GM21360 (cell line): Measurements from ENCODE around the gene CST7.
"Not testable (repeated sequence)": the region's sequence is repeated elsewhere in the genome, so short reads cannot be mapped to it uniquely, and the experiment has no call there.

Experiments used
- ATAC-seq: cut with Tn5 transposase; IDR thresholded peaks from one replicate; pipeline ENCODE4 v1.9.1; 2021; ENCODE audit warnings: mild to moderate bottlenecking, moderate library complexity; ENCODE audit not compliant: unreplicated experiment

CST7 gene

DNA sequence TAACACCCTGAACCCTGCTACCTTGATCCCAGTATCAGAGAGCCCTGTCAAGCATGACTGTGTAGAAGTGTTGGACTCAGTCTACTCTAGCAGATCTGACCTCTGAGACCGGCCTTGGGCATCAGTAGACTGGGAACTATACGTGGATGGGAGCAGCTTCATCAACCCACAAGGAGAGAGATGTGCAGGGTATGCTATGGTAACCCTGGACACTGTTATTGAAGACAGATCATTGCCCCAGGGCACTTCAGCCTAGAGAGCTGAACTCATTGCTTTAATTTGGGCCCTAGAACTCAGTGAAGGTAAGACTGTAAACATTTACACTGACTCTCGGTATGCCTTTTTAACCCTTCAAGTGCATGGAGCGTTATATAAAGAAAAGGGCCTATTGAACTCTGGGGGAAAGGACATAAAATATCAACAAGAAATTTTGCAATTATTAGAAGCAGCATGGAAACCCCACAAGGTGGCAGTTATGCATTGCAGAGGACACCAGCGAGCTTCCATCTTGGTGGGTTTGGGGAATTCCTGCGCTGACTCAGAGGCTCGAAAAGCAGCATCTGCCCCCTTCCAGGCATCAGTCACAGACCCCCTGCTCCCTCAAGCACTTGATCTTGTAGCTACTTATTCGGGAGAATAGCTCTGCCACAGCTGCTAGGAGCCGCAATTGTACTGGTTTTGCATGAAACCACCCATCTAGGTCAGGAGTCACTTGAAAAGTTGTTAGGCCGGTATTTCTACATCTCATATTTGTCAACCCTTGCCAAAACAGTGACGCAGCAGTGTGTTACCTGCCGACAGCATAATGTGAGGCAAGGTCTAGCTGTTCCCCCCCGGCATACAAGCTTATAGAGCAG is 19.0 kb upstream of the CST7 start:
- not testable (repeated sequence) for ATAC-seq

DNA sequence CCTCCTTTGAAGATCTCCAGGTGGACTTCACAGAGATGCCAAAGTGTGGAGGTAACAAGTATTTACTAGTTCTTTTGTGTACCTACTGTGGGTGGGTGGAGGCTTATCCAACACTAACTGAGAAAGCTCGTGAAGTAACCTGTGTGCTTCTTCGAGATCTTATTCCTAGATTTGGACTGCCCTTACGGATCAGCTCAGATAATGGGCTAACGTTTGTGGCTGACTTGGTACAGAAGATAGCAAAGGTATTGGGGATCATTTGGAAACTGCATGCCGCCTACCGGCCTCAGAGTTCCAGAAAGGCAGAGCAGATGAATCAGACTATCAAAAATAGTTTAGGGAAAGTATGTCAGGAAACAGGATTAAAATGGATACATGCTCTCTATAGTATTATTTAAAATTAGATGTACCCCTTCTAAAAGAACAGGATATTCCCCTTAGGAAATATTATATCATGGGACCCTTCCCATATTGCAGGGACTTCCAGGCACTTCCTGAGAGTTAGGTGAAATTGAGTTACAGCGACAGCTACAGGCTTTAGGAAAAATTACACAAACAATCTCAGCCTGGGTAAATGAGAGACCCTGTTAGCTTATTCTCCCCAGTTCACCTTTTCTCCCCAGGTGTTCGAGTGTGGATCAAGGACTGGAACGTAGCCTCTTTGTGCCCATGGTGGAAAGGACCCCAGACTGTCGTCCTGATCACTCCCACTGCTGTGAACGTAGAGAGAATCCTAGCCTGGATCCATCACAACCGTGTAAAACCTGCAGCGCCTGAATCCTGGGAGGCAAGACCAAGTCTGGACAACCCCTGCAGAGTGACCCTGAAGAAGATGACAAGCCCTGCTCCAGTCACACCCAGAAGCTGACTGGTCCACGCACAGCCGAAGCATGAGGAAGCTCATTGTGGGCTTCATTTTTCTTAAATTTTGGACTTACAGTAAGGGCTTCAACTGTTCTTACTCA is 18.1 kb upstream of the CST7 start:
- ATAC-seq = not testable (repeated sequence)

DNA sequence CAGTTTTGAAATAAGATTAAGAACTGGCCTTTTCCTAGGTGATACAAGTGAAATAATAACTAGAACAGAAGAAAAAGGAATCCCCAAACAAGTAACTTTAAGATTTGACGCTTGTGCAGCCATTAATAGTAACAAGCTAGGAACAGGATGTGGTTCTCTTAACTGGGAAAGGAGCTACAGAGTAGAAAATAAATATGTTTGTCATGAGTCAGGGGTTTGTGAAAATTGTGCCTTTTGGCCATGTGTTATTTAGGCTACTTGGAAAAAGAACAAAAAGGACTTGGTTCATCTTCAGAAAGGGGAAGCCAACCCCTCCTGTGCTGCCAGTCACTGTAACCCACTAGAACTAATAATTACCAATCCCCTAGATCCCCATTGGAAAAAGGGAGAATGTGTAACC is 17.2 kb upstream of the CST7 start:
- ATAC-seq = not testable (repeated sequence)

DNA sequence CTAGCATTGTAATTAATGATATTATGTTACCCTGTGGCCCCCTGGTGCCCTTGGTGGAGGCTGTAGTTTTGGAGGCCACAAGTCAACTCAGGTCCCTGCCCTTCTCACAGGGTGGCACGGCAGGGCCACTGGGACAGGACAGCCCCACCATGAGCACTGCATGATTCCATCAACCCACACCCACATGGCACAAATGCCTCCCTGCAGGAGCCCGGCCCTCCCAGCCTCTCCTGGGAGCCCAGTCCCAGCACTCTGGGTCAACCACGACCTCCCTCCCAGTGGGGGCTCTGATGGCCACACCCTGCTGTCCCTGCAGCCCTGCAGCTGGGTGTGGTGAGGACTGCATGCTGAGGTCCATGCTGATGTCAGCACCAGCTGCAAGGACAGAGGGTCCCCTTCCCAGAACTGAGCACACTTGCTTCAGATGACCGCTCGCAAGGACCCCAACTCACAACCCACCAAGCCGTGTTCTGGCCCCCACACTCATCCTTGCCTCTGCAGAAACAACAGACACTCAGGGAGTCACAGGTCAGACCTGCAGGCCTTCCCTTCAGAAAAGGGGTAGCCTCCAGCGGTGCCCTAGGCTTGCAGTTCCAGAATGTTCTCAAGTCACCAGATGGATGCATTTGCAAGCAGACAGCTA is 15.7 kb upstream of the CST7 start:
- no peak for ATAC-seq

DNA sequence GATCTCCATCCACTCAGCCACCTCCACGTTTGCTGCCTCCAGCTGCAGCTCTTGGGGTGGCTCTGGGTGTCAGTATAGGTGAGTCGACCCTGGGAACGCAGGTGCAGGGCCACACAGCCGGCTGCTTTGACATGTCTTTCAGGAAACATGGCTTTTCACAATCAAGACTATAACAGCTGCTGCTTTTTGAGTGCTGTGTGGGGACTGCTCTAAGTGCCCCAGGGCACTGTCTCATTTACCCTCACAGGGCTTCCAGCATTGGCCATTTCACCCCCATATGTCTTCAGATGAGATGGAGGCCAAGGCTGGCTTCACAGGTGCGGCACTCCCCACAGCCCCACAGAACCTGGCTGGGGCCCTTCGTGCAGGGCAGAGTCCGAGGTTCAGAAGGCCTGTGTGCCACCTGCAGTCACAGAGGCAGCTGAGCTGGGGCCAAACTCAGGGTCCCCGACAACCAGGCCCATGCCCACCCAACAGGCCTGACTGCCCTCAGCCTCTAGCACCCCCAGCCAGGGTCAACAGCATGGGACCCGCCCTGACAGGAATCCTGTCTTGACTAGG is 14.9 kb upstream of the CST7 start:
- no peak for ATAC-seq

DNA sequence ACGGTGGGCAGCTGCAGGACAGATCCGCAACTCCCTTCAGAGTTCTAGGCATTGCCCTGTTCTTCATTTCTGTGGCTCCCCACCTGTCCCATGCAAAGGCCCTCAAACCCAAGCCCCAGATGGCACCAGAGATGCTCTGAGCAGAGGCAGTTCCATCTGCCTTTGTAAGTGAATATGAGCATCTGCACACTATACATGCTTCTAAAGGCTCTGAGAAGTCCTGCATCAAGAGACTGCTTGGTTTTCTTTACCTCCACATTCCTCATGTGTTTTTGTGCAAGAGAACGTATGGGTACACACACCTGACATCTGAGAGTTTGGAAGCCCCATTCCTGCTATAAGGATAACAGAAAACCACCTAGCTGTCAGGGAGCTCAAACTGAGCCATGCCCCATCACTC is 14.4 kb upstream of the CST7 start:
- no peak for ATAC-seq

DNA sequence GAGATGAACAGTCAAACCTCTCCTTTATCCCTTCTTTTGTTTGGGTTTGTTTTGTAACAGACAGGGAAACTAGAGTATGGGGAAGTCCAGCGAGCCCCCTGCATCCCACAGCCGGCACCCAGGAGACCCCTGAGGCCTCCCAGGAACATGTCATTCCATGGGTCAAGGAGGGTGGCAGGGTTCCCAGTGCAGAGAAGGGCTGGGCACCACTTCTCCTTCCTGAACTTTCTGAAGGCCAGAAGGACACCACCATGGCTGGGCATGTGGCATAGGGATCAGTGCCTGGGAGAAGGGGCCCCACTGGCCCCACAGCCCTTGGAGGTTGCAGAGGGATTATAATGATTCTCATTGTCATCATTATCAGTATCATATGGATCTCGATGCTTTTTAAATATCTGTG is 13.9 kb upstream of the CST7 start:
- no peak for ATAC-seq

DNA sequence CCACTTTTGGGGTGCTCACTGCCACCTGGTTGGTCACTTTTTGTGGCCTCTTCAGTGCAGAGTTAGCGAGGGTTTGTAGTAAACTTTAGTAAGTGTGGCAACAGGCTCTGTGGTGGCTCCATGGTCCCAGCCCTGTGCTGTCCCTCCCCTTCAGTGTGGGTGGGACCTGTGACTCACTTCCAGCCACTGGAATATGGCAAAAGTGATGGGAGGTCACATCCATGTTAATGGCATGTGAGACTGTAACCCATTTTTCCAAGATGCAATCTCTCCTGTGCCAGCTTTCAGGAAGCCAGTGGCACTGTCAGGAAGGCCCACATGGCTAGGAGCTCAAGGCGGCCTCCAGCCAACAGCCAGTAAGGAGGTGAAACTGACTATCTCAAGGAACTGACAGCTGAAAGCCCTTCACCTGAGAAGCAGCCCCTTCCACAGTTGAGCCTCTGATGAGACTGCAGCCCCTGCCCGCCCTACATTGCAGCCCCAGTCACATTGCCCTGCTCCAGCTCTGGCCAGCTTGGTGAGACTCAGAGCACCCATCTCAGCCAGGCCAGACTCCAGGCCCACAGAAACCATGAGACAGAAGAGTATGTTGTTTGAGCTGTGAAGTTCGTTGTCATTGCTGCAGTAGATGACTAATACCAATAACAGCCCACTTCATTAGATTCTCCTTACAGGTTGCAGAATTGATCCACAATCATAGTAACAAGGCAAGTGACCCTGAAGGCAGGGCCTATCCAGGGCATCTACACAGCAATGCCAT is 13.1 kb upstream of the CST7 start:
- no peak for ATAC-seq

DNA sequence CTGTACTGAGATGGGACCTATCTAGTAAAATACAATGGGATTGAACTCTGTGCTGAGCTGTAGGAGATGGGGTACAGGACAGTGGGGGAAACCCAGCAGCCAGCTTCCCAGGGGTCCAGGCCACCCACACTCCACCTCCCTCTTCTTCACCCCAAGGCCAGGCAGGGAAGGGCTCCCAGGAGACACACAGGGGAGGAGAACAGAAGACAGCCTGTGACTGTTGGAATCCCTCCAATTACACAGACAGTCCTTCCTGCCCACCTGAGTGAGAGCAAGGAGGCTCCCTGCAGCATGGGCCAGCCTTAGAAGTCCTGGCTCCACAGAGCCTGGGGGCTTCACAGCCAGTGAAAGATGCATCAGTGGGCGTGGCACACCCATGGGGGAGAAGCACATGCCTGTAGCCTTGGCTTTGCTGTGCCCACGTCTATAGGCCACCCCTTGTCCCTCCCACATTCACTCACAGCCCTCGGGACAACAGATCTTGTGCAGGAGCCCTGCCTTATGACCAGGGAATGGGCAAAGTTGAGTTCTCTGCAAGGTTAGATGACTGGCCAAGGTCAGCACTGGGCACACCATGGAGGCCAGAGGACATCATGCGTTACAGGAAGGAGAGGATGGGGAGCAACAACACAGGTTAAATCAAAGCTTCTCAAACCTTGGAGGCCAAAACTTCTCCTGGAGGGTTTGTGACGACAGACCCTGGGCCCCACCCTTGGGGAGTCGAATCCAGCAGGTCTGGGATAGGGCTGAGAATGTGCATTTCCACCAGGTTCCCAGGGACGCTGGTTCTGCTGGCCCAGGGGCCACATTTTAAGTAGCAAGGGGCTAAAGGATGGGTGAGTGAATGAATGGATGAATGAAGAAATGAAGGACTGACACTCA is 12.3 kb upstream of the CST7 start:
- no peak for ATAC-seq

DNA sequence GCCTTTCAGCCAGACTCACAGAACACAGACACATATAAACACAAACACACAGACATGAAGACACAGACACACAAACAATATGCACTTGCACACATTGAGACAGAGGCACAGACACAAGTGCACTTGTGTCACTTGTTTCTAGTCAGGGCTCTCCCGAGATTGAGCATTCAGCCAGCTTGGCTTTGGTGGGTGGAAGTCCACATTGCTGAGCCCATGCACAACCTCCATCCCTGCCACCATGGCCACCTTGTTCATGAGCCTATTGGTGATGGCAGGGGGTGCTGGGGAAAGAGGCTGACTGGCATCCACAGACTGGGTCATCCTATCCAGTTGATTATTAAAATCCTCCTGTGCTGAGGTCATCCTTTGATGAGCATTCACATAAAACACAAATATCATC is 11.5 kb upstream of the CST7 start:
- no peak for ATAC-seq

DNA sequence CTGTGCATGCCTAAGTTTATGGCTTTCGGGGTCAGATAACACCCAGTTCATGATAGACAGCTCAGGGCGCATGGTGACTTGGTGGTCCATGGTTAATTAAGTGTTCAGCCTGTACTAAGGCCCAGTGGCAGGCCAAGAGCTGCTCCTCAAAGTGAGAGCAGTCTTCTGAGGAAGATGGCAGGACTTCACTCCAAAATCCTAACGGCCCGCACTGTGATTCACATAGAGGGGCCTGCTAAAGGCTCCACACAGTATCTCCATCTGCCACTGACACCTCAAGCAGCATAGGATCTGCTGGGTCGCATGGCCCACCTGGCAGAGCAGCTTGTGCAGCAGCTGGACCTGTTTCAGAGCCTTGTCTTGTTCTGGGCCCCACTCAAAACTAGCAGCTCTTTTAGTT is 10.6 kb upstream of the CST7 start:
- no peak for ATAC-seq

DNA sequence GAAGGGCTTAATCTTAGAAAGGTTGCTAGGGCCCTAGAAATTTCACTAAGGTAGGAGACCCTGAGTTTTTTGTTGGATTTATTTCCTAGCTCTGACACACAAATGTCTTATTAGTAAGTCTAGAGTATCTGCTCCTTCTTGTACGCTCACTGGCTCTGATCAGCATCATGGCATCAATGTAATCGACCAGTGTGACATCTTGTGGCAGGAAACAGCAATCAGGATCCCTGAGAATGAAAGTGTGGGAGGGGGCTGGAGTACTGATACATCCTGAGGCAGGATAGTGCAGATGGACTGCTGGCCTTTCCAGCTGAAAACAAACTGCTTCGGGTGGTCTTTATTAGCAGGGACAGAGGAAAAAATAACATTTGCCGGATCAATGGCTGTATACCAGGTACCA is 10.0 kb upstream of the CST7 start:
- no peak for ATAC-seq

DNA sequence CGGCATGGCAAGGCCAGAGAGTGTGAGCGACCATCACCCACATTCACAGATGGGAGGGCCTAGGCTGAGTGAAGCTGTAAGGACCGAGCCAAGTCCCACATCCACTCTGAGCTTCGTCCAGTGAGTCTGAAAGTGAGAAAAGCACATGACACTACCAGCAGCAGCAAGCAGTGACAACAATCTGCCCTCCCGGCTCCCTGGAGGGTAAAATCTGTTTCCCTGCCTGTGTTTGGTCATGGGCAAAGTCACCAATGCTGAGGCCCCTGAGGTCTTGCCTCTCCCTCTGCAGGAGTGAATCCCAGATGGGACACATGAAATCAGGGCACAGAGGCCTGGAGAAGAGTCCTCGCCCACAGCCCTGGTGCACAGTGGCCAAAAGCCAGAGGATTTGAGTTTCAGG is 6.4 kb upstream of the CST7 start:
- ATAC-seq = no peak

DNA sequence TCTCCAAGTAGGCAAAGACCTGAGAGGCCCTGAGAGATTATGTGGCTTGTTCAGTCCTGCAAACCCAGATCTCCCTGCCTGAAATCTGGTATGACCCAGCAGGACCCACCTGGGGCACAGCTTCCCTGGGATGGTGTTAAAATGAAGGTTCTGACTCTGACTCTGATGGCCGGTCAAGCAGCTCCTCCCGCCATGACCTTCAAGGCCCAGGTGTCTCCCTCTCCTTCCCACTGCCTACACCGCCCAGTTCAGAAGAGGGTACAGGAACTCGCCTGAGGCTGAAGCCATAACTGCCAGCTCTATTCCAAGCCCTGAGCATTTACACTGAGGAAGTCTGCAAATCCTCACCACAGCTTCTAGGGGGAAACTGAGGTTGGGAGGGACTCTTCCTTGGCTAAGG is 5.9 kb upstream of the CST7 start:
- ATAC-seq = no peak

DNA sequence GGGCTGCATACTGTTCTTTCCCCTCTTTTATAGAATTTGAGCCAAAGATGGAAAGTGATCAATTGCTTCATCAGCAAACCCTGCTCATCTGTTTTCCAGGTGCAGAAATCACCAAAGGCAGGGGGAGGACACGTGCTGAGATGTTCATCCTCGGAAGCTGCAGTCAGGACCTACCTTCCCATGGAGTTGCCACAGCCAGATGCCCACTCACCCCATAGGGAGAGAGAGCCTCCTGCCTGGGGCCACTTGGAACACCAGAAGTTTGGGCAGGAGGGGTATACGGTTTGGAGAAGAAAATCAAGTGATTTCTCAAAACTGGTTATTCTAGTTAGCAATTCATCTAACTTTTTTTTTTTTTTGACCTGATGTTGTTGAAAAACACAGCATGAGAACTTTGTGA is 5.3 kb upstream of the CST7 start:
- no peak for ATAC-seq

DNA sequence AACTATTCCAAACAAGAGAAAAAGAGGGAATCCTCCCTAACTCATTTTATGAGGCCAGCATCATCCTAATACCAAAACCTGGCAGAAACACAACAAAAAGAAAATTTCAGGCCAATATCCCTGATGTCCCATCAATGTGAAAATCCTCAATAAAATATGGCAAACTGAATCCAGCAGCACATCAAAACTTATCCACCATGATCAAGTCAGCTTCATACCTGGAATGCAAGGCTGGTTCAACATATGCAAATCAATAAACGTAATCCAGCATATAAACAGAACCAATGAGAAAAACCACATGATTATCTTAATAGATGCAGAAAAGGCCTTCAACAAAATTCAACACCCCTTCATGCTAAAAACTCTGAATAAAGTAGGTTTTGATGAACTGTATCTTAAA is 2.7 kb upstream of the CST7 start:
- not testable (repeated sequence) for ATAC-seq

DNA sequence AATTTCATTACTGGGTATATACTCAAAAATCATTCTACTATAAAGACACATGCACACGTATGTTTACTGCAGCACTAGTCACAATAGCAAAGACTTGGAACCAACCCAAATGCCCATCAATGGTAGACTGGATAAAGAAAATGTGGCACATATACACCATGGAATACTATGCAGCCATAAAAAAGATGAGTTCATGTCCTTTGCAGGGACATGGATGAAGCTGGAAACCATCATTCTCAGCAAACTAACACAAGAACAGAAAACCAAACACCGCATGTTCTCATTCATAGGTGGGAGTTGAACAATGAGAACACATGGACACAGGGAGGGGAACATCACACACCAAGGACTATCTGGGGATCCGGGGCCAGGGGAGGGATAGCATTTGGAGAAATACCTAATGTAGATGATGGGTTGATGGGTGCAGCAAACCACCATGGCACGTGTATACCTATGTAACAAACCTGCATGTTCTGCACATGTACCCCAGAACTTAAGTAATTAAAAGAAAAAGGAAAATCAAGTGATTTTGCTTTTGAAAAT is 602 bp upstream of the CST7 start:
- ATAC-seq = not testable (repeated sequence)

DNA sequence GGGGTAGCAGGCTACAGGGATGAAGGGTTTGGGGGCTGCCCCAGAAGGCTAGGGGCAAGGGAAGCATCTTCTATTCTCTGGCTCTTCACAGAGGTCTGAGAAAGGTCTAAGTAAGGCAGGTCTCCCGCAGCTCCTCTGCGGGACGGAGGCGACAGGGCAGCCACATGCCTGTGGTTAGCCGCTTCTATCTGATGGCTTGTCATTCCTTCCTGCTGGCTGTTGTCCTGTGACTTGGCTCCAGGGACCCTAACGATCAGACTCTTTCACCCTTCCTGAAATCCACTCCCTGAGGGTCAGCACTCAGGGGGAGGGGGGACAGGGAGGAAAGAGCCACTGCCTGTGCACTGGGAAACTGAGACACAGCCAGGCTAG is 673 bp downstream of the CST7 start:
- ATAC-seq = no peak

DNA sequence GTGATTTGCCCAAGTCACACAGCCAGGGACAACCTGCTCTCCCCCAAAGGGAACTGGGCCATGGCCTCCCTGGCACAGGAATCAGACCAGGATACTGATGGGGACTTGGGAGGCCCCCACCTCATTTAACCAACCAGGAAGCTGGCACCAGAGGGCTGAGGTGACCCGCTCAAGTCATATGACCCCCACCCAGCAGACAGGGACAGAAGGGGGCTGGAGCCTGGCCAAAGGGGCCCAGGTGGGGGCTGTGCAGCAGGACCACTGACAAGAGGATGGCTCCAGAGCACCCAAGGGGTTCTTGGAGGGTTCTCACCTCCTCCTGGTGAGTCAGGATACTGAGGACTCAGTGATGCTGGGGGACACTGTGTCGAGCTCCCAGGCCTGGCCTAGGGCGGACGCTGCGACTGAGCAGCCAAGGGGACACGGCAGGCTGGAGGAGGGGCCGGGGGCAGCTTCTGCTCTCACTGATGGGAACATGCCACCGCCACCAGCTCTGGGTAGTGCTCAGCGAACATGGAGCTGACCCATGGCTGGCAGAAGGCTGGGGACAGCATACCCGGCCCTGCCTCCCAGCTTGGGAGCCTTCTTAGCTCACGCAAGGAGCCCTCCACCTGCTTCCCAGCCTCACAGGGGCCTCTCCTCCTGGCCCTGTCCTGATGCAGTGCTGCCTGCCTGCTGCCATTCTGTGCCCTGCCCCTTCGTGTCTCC is 1.2 kb downstream of the CST7 start:
- ATAC-seq = no peak
